Measurements from ENCODE around the gene ESYT3. TPM values are rescaled to one million over a fixed set of nuclear protein-coding genes. Genes with fewer than 3 reads are reported as not detected.

ESYT3 gene
- total and polyA plus RNA-seq, 2 experiments from 2014 or later, result 3.5 to 8.2 TPM

GRCh38 chr3:138450181-138450580 is 15.8 kb downstream of the ESYT3 start:
- Histone ChIP-seq H3K9me2 (ENCODE audit: insufficient read depth) (no peaks in the 10 kb centered on the region), H3K4me1 (ENCODE audit: insufficient read depth) (no peaks in the 10 kb centered on the region), H4K20me1 (replicated peaks; ENCODE audit: insufficient read depth) (no peaks in the 10 kb centered on the region), H3K4me2 (no peak overlapping the region), H3K36me3 (ENCODE audit: insufficient read depth) (no peaks in the 10 kb centered on the region), H3K27ac (ENCODE audit: low read depth) (no peak overlapping the region), H2AFZ (no peak overlapping the region), H3K79me2 (replicated peaks; ENCODE audit: insufficient read depth) (no peaks in the 10 kb centered on the region), H3K27me3 (ENCODE audit: insufficient read depth) (no peaks in the 10 kb centered on the region), H3F3A (replicated peaks; ENCODE audit: low read depth) (no peaks in the 10 kb centered on the region), H3K4me3 (no peak overlapping the region)
- no peak for ATAC-seq
- TF ChIP-seq CTCF (conservative IDR thresholded peaks at IDR 0.05; ENCODE audit: low read depth in 2 of 2) (no peak), ZNF331 (CRISPR knock-in tag; IDR thresholded peaks at IDR 0.05; ENCODE audit: low read depth) (no peak), REST (IDR thresholded peaks at IDR 0.05; ENCODE audit: unreplicated experiment) (no peak), NANOG (IDR thresholded peaks at IDR 0.05; ENCODE audit: borderline replicate concordance) (no peak)
- Mint-ChIP-seq H3K36me3 (ENCODE audit: low read depth) (0 out of 3 replicates have a peak, but pooled peaks cover 5% of the 10 kb centered on the region), H3K27me3 (ENCODE audit: insufficient read depth, low read depth, poor library complexity) (peaks cover 6% of the 10 kb centered on the region), H3K9me3 (no peaks in the 10 kb centered on the region), H3K4me1 (peaks cover 5% of the 10 kb centered on the region), H3K4me3 (no peak overlapping the region), H3K27ac (no peak overlapping the region)
- DNase-seq (ENCODE audit: low spot score), result no peak

DNA sequence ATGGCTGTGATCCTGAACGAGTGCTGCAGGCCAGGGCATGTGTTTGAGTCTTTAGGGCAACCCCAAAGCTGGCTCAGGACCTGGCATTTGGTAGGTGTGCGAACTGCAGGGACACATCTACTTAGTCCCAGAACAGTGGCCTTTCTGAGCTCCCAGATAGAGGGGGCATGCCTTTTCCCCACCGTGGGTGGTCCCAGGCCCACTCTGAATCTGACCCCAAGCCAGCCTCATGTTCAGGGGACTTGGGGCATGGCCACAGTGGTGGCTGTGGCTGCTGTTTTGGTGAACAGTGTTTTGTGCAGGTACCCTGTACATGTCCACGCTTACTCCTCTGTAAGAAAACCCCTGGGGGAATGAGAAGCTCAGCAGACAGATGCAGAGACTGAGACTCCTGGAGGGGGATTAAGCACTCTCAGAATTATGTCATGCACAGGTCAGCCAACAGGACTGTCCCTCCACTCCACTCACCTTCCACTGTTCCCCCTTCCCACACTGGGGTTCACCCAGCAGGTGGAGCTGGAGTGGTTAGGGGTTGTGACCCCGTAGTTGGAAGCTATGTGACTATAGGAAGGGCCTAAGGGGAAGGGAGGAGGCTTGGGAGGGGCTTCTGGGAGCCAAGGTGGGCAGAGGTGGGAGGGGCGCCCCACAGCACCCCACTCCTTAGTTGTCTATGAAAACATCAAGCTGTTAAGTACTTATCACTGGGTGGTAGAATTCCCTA is 16.4 kb downstream of the ESYT3 start:
- Histone ChIP-seq H3K4me1 (ENCODE audit: insufficient read depth) (no peaks in the 10 kb centered on the region), H3K27ac (ENCODE audit: low read depth) (no peak overlapping the region), H3K36me3 (ENCODE audit: insufficient read depth) (no peaks in the 10 kb centered on the region), H4K20me1 (replicated peaks; ENCODE audit: insufficient read depth) (no peaks in the 10 kb centered on the region), H3K9me2 (ENCODE audit: insufficient read depth) (no peaks in the 10 kb centered on the region), H3K4me3 (no peak overlapping the region), H3K27me3 (ENCODE audit: insufficient read depth) (no peaks in the 10 kb centered on the region), H3K79me2 (replicated peaks; ENCODE audit: insufficient read depth) (no peaks in the 10 kb centered on the region), H2AFZ (no peak overlapping the region), H3K4me2 (no peak overlapping the region), H3F3A (replicated peaks; ENCODE audit: low read depth) (no peaks in the 10 kb centered on the region)
- H3K27ac Mint-ChIP-seq, result no peak overlapping the region; the same call in 1 of the 2 replicates
- peaks cover 5% of the 10 kb centered on the region for H3K27me3 Mint-ChIP-seq (ENCODE audit: insufficient read depth, low read depth, poor library complexity)
- peaks cover 11% of the 10 kb centered on the region; the same call in 2 of the 3 replicates for H3K36me3 Mint-ChIP-seq (ENCODE audit: low read depth)
- DNase-seq (ENCODE audit: low spot score) (no peak), ATAC-seq (peak; percentile 52)
- H3K9me3 Mint-ChIP-seq, result no peaks in the 10 kb centered on the region
- H3K4me3 Mint-ChIP-seq, result no peak overlapping the region; the same call in 2 of the 3 replicates
- H3K4me1 Mint-ChIP-seq, result peaks cover 5% of the 10 kb centered on the region; the same call in 2 of the 3 replicates
- peak; percentile 14 to 31; a peak in 2 of 4 replicates for TF ChIP-seq CTCF (conservative IDR thresholded peaks at IDR 0.05; ENCODE audit: low read depth in 2 of 2)
- no peak for TF ChIP-seq POLR2AphosphoS5 (IDR thresholded peaks at IDR 0.05; ENCODE audit: low read depth)
- TF ChIP-seq ZNF462 (CRISPR knock-in tag; IDR thresholded peaks at IDR 0.05), result no peak
